Measurements from ENCODE around the gene CALN1.

- no peak for TF ChIP-seq CTCF (tag by site-specific recombination; IDR thresholded peaks at IDR 0.05)
- TF ChIP-seq ZBTB8A (tag by site-specific recombination; IDR thresholded peaks at IDR 0.05) = no peak
- no peak for TF ChIP-seq ZNF292 (tag by site-specific recombination; IDR thresholded peaks at IDR 0.05; ENCODE audit: borderline replicate concordance, low read depth)
- no peak for TF ChIP-seq ZNF398 (tag by site-specific recombination; IDR thresholded peaks at IDR 0.05)
- no peak for TF ChIP-seq ZBTB26 (tag by site-specific recombination; optimal IDR thresholded peaks at IDR 0.05)
- TF ChIP-seq ZNF16 (tag by site-specific recombination; IDR thresholded peaks at IDR 0.05; ENCODE audit: low read depth) = no peak
- TF ChIP-seq TCF7L2 (IDR thresholded peaks at IDR 0.05; ENCODE audit: borderline replicate concordance, low read depth, low read length) = no peak
- no peak for TF ChIP-seq HOXA7 (CRISPR knock-in tag; IDR thresholded peaks at IDR 0.05; ENCODE audit: borderline replicate concordance)
- TF ChIP-seq SP3 (tag by site-specific recombination; IDR thresholded peaks at IDR 0.05) = no peak
- TF ChIP-seq AEBP2 (tag by site-specific recombination; IDR thresholded peaks at IDR 0.05; ENCODE audit: borderline replicate concordance) = no peak
- TF ChIP-seq ZNF600 (tag by site-specific recombination; IDR thresholded peaks at IDR 0.05) = no peak
- TF ChIP-seq ZNF114 (tag by site-specific recombination; IDR thresholded peaks at IDR 0.05) = no peak
- TF ChIP-seq ZNF654 (tag by site-specific recombination; IDR thresholded peaks at IDR 0.05; ENCODE audit: low read depth) = no peak
- TF ChIP-seq PRDM1 (tag by site-specific recombination; IDR thresholded peaks at IDR 0.05) = no peak
These were observed 560.2 kb downstream of the CALN1 start for GRCh38 chr7:71851776-71852498.
